ENCODE results near the gene PPM1J. TPM values are rescaled to one million over a fixed set of nuclear protein-coding genes. Genes with fewer than 3 reads are reported as not detected.
"Not testable (repeated sequence)": the region's sequence is repeated elsewhere in the genome, so short reads cannot be mapped to it uniquely, and the experiment has no call there.

PPM1J gene
- total and polyA plus RNA-seq, 9 of the 15 experiments (the other 6 are each of a cell fraction or from before 2014, with no cell fraction given): 0.25 to 10.5 (median 4.2) TPM

- CTCF ChIA-PET (ENCODE audit: low intra/inter-chr PET ratio); H3K4me2 ChIP-seq (ENCODE audit: insufficient read depth, low read length); H3K4me3 ChIP-seq; H3K36me3 ChIP-seq (ENCODE audit: control insufficient read depth, insufficient read depth, low read length); intact Hi-C loops (cut with micrococcal nuclease); H3K27ac ChIP-seq (ENCODE audit: extremely low read depth, low read depth, low read length); BruUV-seq (replicated peaks); H3K4me1 ChIP-seq (replicated peaks in 1 of 2; ENCODE audit: control insufficient read depth in 2 of 2, insufficient read depth in 2 of 2, low read length in 2 of 2); H3K79me2 ChIP-seq (ENCODE audit: control insufficient read depth, insufficient read depth, low read length); in situ Hi-C loops (cut with MboI); FAIRE-seq; H2AFZ ChIP-seq (ENCODE audit: low read depth, low read length); H4K20me1 ChIP-seq (replicated peaks; ENCODE audit: control insufficient read depth, insufficient read depth, low read length); ATAC-seq; H3K9me1 ChIP-seq (ENCODE audit: control insufficient read depth, insufficient read depth, low read length); H3K9me3 ChIP-seq (replicated peaks; ENCODE audit: control insufficient read depth, insufficient read depth, low read depth, low read length); DNase-seq (ENCODE audit: extremely low read depth in 1 of 4, low spot score in 3 of 4); POLR2A ChIA-PET; H3K9ac ChIP-seq (ENCODE audit: insufficient read depth in 1 of 2, low read depth in 2 of 2, low read length in 2 of 2); TF ChIP-seq ID3 (CRISPR knock-in tag; IDR thresholded peaks at IDR 0.05); TEAD4 (CRISPR knock-in tag; IDR thresholded peaks at IDR 0.05; ENCODE audit: borderline replicate concordance): not testable (repeated sequence)
- WGBS (ENCODE audit: insufficient coverage, low coverage, missing lambda C conversion rate): 6% methylated on average over 2 of the region's 3 CpGs
- H3K27me3 ChIP-seq (ENCODE audit: control insufficient read depth in 2 of 2, insufficient read depth in 2 of 2, low read length in 2 of 2): peaks cover 13 to 29% of the 10 kb centered on the region in 2 experiments; a peak in 4 of 5 replicates
- TF ChIP-seq MNT (conservative IDR thresholded peaks at IDR 0.05) (peak in 1 of 2 experiments; percentile 35; a peak in 1 of 4 replicates), MTA2 (IDR thresholded peaks at IDR 0.05; ENCODE audit: low read depth) (0 out of 2 replicates have a peak, but pooled peaks have one; percentile 14), NCOR1 (IDR thresholded peaks at IDR 0.05) (peak; percentile 53), SMARCA4 (IDR thresholded peaks at IDR 0.05) (0 out of 2 replicates have a peak, but pooled peaks have one; percentile 26), TAL1 (IDR thresholded peaks at IDR 0.05) (peak; percentile 74), ARID1B (IDR thresholded peaks at IDR 0.05) (peak; percentile 54), ID3 (tag; IDR thresholded peaks at IDR 0.05) (peak; percentile 65; the same call in 1 of the 2 replicates), TRIM24 (IDR thresholded peaks at IDR 0.05) (0 out of 4 replicates have a peak, but pooled peaks of 1 of the 2 experiments have one; percentile 21), CBFA2T3 (IDR thresholded peaks at IDR 0.05) (peak; percentile 83), CBFA2T2 (conservative IDR thresholded peaks at IDR 0.05) (peak; percentile 81), TEAD4 (IDR thresholded peaks at IDR 0.05; ENCODE audit: low read length) (0 out of 2 replicates have a peak, but pooled peaks have one; percentile 21), FOXA3 (CRISPR knock-in tag; conservative IDR thresholded peaks at IDR 0.05 in 1 of 2, IDR thresholded peaks at IDR 0.05 in 1 of 2) (0 out of 4 replicates have a peak, but pooled peaks of 1 of the 2 experiments have one; percentile 41), MAX (CRISPR knock-in tag; IDR thresholded peaks at IDR 0.05) (peak; percentile 72), TCF3 (CRISPR knock-in tag; IDR thresholded peaks at IDR 0.05) (peak; percentile 76)
These were observed 13.9 kb upstream of the PPM1J start for GRCh38 chr1:112729011-112729410.
